H9 (cell line): ENCODE data around the gene DIRAS3. TPM values are rescaled to one million over a fixed set of nuclear protein-coding genes. Genes with fewer than 3 reads are reported as not detected.

Experiments used
- DNase-seq: peaks from one replicate; pipeline ENCODE4 v3.0.0-alpha.2; 2017
- H2AFZ ChIP-seq: one replicate; pipeline ENCODE4 v1.6.1; 2013; ENCODE audit warnings: mild to moderate bottlenecking, low read length, control low read depth, moderate library complexity
- H2AK5ac ChIP-seq: 2 replicates; pipeline ENCODE4 v1.6.1; 2013; ENCODE audit warnings: low read length, control low read depth, mixed read lengths; ENCODE audit not compliant: insufficient read length
- H2BK120ac ChIP-seq: one replicate; pipeline ENCODE4 v1.6.1; 2013; ENCODE audit warnings: low read depth, mild to moderate bottlenecking, low read length, control low read depth, inconsistent platforms; ENCODE audit not compliant: poor library complexity, severe bottlenecking
- H2BK12ac ChIP-seq: 2 replicates; pipeline ENCODE4 v1.6.1; 2013; ENCODE audit warnings: low read length, control low read depth, mixed read lengths, low read depth; ENCODE audit not compliant: insufficient read length
- H2BK15ac ChIP-seq: 2 replicates; pipeline ENCODE4 v1.6.1; 2013; ENCODE audit warnings: low read depth, low read length, control low read depth
- H2BK20ac ChIP-seq: one replicate; pipeline ENCODE4 v1.6.1; 2013; ENCODE audit warnings: low read depth, mild to moderate bottlenecking, low read length, control low read depth, inconsistent platforms; ENCODE audit not compliant: poor library complexity, severe bottlenecking
- H2BK5ac ChIP-seq: 2 replicates; pipeline ENCODE4 v1.6.1; 2013; ENCODE audit warnings: low read length, control low read depth, mixed read lengths; ENCODE audit not compliant: insufficient read length
- H3K14ac ChIP-seq: 2 replicates; pipeline ENCODE4 v1.6.1; 2013; ENCODE audit warnings: low read length, control low read depth; ENCODE audit not compliant: insufficient read depth
- H3K18ac ChIP-seq: 2 replicates; pipeline ENCODE4 v1.6.1; 2013; ENCODE audit warnings: low read depth, mild to moderate bottlenecking, mixed read lengths, low read length, control low read depth; ENCODE audit not compliant: insufficient read length
- H3K23ac ChIP-seq: 2 replicates; pipeline ENCODE4 v1.6.1; 2013; ENCODE audit warnings: low read length, control low read depth, mixed read lengths, low read depth; ENCODE audit not compliant: insufficient read length
- H3K23me2 ChIP-seq: 2 replicates; pipeline ENCODE4 v1.6.1; 2013; ENCODE audit warnings: low read depth, mild to moderate bottlenecking, mixed read lengths, low read length, control low read depth; ENCODE audit not compliant: insufficient read length, poor library complexity, severe bottlenecking
- H3K27ac ChIP-seq: 2 replicates; pipeline ENCODE4 v1.5.1; 2013; ENCODE audit warnings: low read length, control low read depth, mixed read lengths, low read depth; ENCODE audit not compliant: insufficient read length
- H3K27me3 ChIP-seq: 2 replicates; pipeline ENCODE4 v1.6.1; 2013; ENCODE audit warnings: low read length, control low read depth, inconsistent platforms; ENCODE audit not compliant: insufficient read depth
- H3K4ac ChIP-seq: 2 replicates; pipeline ENCODE4 v1.6.1; 2013; ENCODE audit warnings: low read depth, mild to moderate bottlenecking, control low read depth, inconsistent platforms, low read length, moderate library complexity
- H3K4me1 ChIP-seq: 2 replicates; pipeline ENCODE4 v1.6.1; 2013; ENCODE audit warnings: low read length, control low read depth, inconsistent platforms; ENCODE audit not compliant: insufficient read depth
- H3K4me2 ChIP-seq: 2 replicates; pipeline ENCODE4 v1.6.1; 2013; ENCODE audit warnings: low read length, control low read depth, mixed read lengths; ENCODE audit not compliant: insufficient read length, insufficient read depth
- H3K56ac ChIP-seq: 2 replicates; pipeline ENCODE4 v1.6.1; 2013; ENCODE audit warnings: low read depth, mild to moderate bottlenecking, mixed read lengths, low read length, control low read depth; ENCODE audit not compliant: insufficient read length
- H3K79me1 ChIP-seq: 2 replicates; pipeline ENCODE4 v1.6.1; 2013; ENCODE audit warnings: low read depth, mild to moderate bottlenecking, moderate library complexity, low read length, control low read depth, inconsistent platforms; ENCODE audit not compliant: insufficient read depth, poor library complexity, severe bottlenecking
- H3K79me2 ChIP-seq: 2 replicates; pipeline ENCODE4 v1.6.1; 2013; ENCODE audit warnings: low read length, control low read depth, inconsistent platforms; ENCODE audit not compliant: insufficient read depth
- H3K9ac ChIP-seq: 2 replicates; pipeline ENCODE4 v1.6.1; 2013; ENCODE audit warnings: low read length, control low read depth, mixed read lengths; ENCODE audit not compliant: insufficient read length; ENCODE audit errors: extremely low read depth
- H3K9me3 ChIP-seq: one replicate; pipeline ENCODE4 v1.6.1; 2013; ENCODE audit warnings: low read depth, low read length, inconsistent platforms; ENCODE audit not compliant: control insufficient read depth
- H3T11ph ChIP-seq: one replicate; pipeline ENCODE4 v1.6.1; 2013; ENCODE audit warnings: mild to moderate bottlenecking, low read length, control low read depth, inconsistent platforms
- H4K20me1 ChIP-seq: one replicate; pipeline ENCODE4 v1.6.1; 2013; ENCODE audit not compliant: control insufficient read depth, insufficient read length, insufficient read depth
- H4K5ac ChIP-seq: 2 replicates; pipeline ENCODE4 v1.6.1; 2013; ENCODE audit warnings: low read depth, mild to moderate bottlenecking, mixed read lengths, low read length, control low read depth; ENCODE audit not compliant: insufficient read length
- H4K8ac ChIP-seq: replicated peaks from 2 replicates; pipeline ENCODE4 v1.6.1; 2013; ENCODE audit warnings: low read length, control low read depth, mixed read lengths, low read depth; ENCODE audit not compliant: insufficient read length
- H4K91ac ChIP-seq: 2 replicates; pipeline ENCODE4 v1.6.1; 2013; ENCODE audit warnings: low read depth, mild to moderate bottlenecking, moderate library complexity, mixed read lengths, low read length, control low read depth; ENCODE audit not compliant: insufficient read length
- H3K27ac Mint-ChIP-seq, 3 experiments: 2 replicates in 2 of 3; 3 replicates in 1 of 3; pipeline ENCODE4 v1.8.0; 2020 to 2021; ENCODE audit warnings: mixed read lengths in 3 of 3, mild to moderate bottlenecking in 1 of 3, moderate library complexity in 1 of 3
- H3K27me3 Mint-ChIP-seq: 2 replicates; pipeline ENCODE4 v1.8.0; 2021; ENCODE audit warnings: low read depth, mild to moderate bottlenecking, moderate library complexity, mixed read lengths
- H3K36me3 Mint-ChIP-seq, 3 experiments: 2 replicates in 2 of 3; 3 replicates in 1 of 3; pipeline ENCODE4 v1.8.0; 2020 to 2021; ENCODE audit warnings: low read depth in 3 of 3, mixed read lengths in 3 of 3; ENCODE audit not compliant: insufficient read depth in 1 of 3
- H3K4me1 Mint-ChIP-seq, 2 experiments: 2 replicates each; pipeline ENCODE4 v1.8.0; 2020; ENCODE audit warnings: mixed read lengths in 2 of 2
- H3K4me3 Mint-ChIP-seq, 2 experiments: 2 replicates in 1 of 2; 3 replicates in 1 of 2; pipeline ENCODE4 v1.8.0; 2020 to 2021; ENCODE audit warnings: mild to moderate bottlenecking in 2 of 2, mixed read lengths in 2 of 2, moderate library complexity in 1 of 2
- H3K9me3 Mint-ChIP-seq, 2 experiments: 2 replicates in 1 of 2; 3 replicates in 1 of 2; pipeline ENCODE4 v1.8.0; 2020; ENCODE audit warnings: mild to moderate bottlenecking in 2 of 2, mixed read lengths in 2 of 2, moderate library complexity in 1 of 2
- CTCF ChIP-seq: fragments of 200-600 bp; sonication (generic); conservative IDR thresholded peaks from 3 replicates; pipeline ENCODE4 v1.8.0; 2021; ENCODE audit warnings: antibody characterized with exemption, mild to moderate bottlenecking
- total RNA-seq: library from RNA; stranded (reverse); gene quantifications from 2 replicates; pipeline ENCODE4 v1.2.1, GENCODE V29; 2021

The DIRAS3 gene
- total RNA-seq, 1 experiment from 2014 or later = not detected

GRCh38 chr1:68081775-68082283, 31.4 kb upstream of the DIRAS3 start:
- H3K4ac ChIP-seq = no peak overlapping the region
- H3K36me3 Mint-ChIP-seq = peaks cover 0 to 4% (median 0%) of the 10 kb centered on the region in 3 experiments; a peak in 1 of 7 replicates

More at GRCh38 chr1:68081775-68082283, 31.4 kb upstream of the DIRAS3 start:
- no peak for TF ChIP-seq CTCF
- Histone ChIP-seq H3K9ac (no peak overlapping the region), H4K8ac (no peak overlapping the region), H2BK5ac (no peak overlapping the region), H3K56ac (no peak overlapping the region), H2BK20ac (no peak overlapping the region), H3K23me2 (no peaks in the 10 kb centered on the region), H3K79me2 (no peaks in the 10 kb centered on the region), H4K20me1 (no peaks in the 10 kb centered on the region), H3K14ac (no peak overlapping the region), H3K4me1 (no peaks in the 10 kb centered on the region), H4K91ac (no peak overlapping the region), H3K9me3 (no peaks in the 10 kb centered on the region), H3K79me1 (no peaks in the 10 kb centered on the region), H2BK12ac (no peak overlapping the region), H3K27me3 (no peaks in the 10 kb centered on the region), H2BK15ac (no peak overlapping the region), H3K4me2 (no peak overlapping the region), H3K18ac (no peak overlapping the region), H2AFZ (no peak overlapping the region), H3K27ac (no peak overlapping the region), H4K5ac (no peak overlapping the region), H2BK120ac (no peak overlapping the region), H3K23ac (no peak overlapping the region), H2AK5ac (no peak overlapping the region), H3T11ph (no peak overlapping the region)
- no peak for DNase-seq
- Mint-ChIP-seq H3K9me3 (peaks cover 0 to 3% of the 10 kb centered on the region in 2 experiments; a peak in 2 of 5 replicates), H3K27ac (no peak overlapping the region), H3K4me3 (no peak overlapping the region), H3K27me3 (no peaks in the 10 kb centered on the region), H3K4me1 (peaks cover 11 to 16% of the 10 kb centered on the region in 2 experiments)
